Measurements from ENCODE around the gene KCNH8.

KCNH8 gene

DNA sequence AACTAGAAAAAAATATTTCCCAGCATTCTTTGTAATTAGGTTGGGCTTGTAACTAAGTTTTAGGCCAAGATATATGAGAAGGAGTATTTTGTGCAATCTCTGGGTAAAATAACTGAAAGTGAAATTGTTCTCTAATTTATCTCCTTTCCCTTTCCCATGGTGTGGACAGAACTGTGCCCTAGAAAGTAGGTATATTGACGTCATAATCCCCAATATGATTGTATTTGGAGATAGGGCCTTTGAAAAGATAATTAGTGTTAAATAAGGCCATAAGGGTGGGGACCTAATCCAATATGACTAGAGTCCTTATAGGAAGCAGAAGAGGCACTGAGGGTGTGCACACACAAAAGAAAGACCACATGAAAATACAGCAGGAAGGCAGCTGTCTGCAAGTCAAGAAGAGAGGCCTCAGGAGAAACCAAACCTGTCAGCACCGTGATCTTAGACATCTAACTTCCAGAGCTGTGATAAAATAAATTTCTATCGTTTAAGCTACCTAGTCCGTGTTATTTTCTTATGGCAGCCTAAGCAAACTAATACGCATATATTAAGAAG, 106.6 kb downstream of the KCNH8 start:
- DNase-seq, result no peak

DNA sequence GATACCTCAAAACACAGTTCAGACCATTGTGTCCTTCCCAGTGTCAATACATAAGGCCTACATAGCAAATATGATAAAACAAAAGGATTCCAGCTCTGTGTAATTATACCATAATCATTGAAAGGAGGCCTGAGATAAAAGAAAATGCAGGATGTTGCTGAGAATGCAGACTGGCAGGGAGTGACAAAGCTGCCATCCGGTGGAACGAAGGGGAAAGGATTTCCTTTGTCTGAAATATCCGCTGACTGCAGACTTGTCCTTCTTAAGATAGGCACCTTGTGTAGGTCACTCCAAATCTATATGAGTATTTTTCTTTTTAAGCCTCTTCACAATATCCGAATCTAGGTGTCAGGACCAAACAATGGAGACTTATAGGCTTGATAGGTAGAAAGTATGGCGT, 108.0 kb downstream of the KCNH8 start:
- no peak for DNase-seq

- no peak for DNase-seq
These were observed 115.3 kb downstream of the KCNH8 start for GRCh38 chr3:19263606-19264005.

- no peak for DNase-seq
These were observed 116.1 kb downstream of the KCNH8 start for GRCh38 chr3:19264424-19264823.

DNA sequence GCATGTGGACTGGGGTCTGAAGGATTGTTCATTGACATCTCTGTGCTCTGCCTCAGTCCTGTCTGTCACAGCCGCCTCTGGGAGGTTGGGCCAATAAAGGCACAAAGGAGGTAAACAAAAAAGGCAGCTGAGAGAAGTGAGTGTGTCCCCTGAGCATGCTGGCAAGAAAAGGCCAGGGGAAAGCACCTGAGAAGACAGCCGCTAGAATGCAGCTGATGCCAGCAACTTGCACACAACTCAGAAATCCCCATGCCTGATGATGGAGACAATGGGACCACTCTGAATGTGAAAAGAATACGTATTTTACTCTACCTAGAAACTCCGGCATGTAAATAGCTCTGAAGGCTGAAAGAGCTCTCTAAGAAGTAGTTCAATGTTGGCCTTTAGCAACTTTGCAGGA, 118.7 kb downstream of the KCNH8 start:
- DNase-seq, result no peak

GRCh38 chr3:19270481-19270880, 122.2 kb downstream of the KCNH8 start:
- DNase-seq, result no peak

- DNase-seq, result no peak
These were observed 124.0 kb downstream of the KCNH8 start for GRCh38 chr3:19272296-19272695.

GRCh38 chr3:19273091-19273490, 124.8 kb downstream of the KCNH8 start:
- no peak for DNase-seq

DNA sequence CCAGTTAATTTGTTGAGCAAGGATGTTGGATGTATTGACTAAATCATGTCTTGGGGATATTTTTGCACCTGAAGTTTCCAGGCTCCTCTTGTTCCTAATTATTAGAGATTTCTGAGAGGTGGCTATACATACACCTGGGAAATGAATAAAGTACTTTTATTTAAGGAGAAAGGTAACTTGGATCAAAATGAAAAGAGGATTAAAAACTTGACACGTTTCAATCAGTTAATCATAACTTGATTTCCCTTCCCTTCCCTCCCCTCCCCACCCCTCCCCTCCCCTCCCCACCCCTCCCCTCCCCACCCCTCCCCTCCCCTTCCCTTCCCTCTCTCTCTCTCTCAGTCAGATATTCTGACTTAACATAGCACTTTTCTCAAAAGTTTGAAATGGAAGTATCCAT, 126.3 kb downstream of the KCNH8 start:
- no peak for DNase-seq

DNA sequence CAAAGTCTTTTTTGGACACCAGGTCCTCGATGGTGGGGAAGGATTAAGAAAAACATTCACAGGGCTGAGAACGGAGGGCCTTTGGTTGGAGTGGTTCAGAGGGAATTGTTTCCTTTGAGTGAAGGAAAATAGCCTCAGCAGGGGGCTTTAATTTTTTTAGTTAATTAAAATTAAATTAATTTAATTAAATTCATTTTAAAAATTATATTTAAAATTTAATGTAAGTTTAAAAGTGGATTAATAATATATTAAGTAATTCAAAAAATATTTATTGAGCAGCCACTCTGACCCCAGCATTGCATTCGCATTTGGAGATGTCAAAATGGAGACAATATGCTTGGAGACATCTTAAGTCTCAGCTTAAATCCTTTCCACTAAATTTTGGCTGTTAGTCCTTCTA, 136.7 kb downstream of the KCNH8 start:
- no peak for DNase-seq

- no peak for DNase-seq
These were observed 145.0 kb downstream of the KCNH8 start for GRCh38 chr3:19293295-19293694.

GRCh38 chr3:19295208-19295607, 146.9 kb downstream of the KCNH8 start:
- DNase-seq, result no peak

GRCh38 chr3:19331931-19332330, 183.6 kb downstream of the KCNH8 start:
- DNase-seq, result no peak

GRCh38 chr3:19334120-19334519, 185.8 kb downstream of the KCNH8 start:
- DNase-seq, result no peak

- no peak for DNase-seq
These were observed 190.5 kb downstream of the KCNH8 start for GRCh38 chr3:19338769-19339168.

DNA sequence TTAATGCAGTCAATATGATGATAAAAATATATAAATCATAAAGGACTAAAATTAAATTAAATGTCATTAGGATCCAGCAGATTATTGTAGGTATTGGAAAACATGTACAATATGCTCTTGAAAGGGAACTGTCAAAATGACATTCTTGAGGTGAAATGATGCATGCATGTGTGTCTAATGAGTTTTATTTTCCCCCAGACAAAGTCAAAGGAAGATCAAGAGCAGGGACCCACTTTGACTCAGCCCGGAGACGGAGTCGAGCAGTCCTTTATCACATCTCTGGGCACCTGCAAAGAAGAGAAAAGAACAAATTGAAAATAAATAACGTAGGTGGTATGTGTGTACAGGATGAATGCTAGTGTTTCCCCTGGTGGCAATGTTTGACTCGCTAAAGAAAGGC, 194.1 kb downstream of the KCNH8 start:
- DNase-seq, result no peak

DNA sequence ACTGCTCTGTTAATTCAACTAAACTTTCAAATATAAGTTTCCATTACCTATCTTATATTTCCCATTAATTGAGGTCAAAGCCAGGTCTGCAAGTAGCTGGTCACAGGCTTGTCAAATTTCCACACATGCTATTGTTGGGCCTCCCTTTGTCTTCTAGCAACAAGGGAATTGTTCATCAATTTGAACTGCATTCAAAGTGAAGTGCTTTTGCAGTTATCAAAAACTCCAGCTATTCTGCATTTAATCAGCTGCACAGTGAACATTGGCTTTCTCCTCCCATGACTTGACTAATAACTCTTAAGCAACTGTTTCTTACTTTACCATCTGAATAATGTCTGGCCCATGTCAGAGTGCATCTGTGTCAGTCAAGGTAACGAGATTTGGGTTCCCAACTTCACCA, 198.4 kb downstream of the KCNH8 start:
- DNase-seq, result no peak

DNA sequence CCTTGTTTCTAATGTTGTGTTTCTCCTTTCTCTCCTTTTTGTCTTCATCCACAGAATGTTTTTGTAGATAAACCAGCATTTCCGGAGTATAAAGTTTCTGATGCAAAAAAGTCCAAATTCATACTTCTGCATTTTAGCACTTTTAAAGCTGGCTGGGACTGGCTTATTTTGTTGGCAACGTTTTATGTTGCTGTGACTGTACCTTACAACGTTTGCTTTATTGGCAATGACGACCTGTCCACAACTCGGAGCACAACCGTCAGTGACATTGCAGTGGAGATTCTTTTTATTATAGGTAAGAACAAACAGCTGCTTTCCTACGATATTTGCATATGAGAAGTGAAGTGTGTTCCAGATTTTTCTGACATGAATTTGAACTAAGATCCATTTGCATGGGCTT, 199.4 kb downstream of the KCNH8 start:
- DNase-seq, result peak; percentile 48 to 69

DNA sequence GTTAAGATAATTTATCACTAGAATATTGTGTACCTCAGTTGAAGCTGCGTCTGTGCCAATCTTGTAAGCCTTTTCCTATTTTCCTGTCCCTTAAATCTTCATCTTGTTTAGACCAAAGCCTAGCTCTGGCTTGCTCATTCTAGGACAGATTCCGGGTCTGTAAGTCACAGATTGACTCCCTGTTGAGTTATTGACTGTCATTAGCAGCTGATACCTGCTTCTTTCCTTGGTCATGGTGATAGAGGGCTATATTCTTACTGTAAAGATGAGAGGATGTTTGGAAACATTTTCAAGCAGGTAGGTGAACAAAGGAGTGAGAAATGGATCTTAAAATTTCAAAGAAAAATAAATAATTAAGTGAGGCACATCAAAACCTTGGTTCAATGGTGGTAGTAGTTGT, 200.2 kb downstream of the KCNH8 start:
- DNase-seq, result no peak

DNA sequence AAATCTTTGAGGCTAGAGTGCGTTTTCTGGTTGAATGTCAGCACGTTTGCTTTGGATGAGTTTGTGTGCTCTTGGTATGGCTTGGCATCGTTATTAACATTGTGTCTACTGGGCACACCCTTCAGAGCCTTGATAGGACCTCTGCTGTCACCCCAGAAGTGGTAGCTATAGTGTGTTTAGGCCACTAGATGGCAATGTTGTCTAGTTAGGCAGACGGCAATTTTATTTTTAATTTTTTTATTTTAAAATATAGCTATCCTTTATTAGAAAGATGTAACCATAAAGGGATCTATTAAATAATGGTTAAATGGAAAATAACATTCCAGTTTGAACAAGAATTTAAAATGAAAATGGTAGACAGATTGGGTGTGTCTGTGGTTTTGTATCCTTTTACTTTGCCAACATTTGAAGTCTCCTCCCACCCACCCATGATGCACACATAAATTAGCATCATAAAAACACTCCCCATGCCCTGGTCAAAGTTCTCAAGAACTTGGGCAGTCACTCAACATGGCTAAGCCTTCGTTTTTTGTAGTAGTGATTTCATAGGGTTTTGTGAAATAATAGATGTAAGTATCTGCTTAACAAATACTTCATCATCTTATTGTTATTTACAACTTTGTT, 200.7 kb downstream of the KCNH8 start:
- peak in 1 of 2 experiments; percentile 45 for DNase-seq

GRCh38 chr3:19357947-19358346, 209.6 kb downstream of the KCNH8 start:
- no peak for DNase-seq

GRCh38 chr3:19363071-19363470, 214.8 kb downstream of the KCNH8 start:
- no peak for DNase-seq

DNA sequence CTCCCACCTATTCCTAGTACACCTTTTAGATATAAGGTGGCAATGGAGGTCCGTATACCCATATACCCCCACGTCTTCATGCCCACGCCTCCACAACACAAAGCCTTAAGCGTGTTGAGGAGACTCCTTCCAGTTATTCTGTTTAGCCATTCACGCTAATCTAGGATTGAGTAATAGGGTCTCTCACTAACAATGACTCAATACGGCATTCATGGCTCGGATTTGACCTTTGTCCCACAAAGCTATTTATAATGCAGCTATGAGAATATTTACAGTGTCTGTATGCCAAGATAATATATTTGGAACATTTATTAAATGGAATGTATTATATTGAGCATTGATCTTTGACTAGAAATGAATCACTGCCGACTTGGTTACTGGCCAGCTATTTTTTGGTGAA, 215.8 kb downstream of the KCNH8 start:
- no peak for DNase-seq

DNA sequence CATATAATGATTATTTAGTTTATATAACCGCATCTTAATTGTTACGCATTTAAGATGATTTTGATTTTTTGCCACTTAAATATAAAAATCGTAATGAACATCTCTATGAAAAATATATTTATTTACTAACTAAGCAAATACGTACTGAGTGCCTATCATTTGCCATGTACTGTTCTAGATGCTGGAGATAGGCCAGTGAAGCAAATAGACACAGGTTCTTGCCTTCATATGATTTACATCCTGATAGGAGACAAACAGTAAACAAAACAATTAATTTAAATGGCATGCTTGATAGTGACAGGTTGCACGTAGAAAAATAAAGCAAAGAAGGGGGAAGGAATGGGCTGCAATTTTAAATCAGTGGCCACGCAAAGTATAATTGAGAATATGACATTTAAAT, 217.2 kb downstream of the KCNH8 start:
- DNase-seq, result no peak

GRCh38 chr3:19384868-19385267, 236.6 kb downstream of the KCNH8 start:
- no peak for DNase-seq

All from NCI-H526 (cell line).